ENCODE results near the gene SMAD1.
"Not testable (repeated sequence)": the region's sequence is repeated elsewhere in the genome, so short reads cannot be mapped to it uniquely, and the experiment has no call there.

The SMAD1 gene

GRCh38 chr4:145566086-145566708, 84.5 kb downstream of the SMAD1 start:
- DNase-seq: no peak

GRCh38 chr4:145566768-145567167, 85.1 kb downstream of the SMAD1 start:
- no peak for DNase-seq

DNA sequence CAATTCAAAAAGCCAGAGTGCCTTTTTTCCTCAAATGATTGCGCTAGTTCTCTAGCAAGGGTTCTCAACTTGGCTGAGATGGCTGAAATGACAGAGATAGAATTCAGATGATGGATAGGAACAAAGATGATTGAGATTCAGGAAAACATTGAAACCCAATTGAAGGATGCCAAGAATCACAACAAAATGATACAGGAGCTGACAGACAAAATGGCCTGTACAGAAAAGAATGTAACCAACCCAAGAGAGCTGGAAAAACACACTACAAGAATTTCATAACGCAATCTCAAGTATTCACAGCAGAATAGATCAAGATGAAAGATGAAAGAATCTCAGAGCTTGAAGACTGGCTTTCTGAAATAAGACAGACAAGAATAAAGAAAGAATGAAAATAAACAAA, 85.9 kb downstream of the SMAD1 start:
- DNase-seq: no peak

DNA sequence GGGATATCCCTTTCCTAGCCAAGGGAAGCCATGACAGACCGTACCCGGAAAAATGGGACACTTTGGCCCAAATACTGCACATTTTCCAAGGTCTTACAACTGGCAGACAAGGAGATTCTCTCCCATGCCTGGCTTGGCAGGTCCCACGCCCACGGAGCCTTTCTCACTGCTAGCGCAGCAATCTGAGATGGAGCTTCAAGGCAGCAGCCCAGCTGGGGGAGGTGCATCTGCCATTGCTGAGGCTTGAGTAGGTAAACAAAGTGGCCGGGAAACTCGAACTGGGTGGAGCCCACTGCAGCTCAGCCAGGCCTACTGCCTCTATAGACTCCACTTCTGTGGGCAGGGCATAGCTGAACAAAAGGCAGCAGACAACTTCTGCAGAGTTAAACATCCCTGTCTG, 92.9 kb downstream of the SMAD1 start:
- not testable (repeated sequence) for DNase-seq

GRCh38 chr4:145580906-145581305, 99.3 kb downstream of the SMAD1 start:
- no peak for DNase-seq

DNA sequence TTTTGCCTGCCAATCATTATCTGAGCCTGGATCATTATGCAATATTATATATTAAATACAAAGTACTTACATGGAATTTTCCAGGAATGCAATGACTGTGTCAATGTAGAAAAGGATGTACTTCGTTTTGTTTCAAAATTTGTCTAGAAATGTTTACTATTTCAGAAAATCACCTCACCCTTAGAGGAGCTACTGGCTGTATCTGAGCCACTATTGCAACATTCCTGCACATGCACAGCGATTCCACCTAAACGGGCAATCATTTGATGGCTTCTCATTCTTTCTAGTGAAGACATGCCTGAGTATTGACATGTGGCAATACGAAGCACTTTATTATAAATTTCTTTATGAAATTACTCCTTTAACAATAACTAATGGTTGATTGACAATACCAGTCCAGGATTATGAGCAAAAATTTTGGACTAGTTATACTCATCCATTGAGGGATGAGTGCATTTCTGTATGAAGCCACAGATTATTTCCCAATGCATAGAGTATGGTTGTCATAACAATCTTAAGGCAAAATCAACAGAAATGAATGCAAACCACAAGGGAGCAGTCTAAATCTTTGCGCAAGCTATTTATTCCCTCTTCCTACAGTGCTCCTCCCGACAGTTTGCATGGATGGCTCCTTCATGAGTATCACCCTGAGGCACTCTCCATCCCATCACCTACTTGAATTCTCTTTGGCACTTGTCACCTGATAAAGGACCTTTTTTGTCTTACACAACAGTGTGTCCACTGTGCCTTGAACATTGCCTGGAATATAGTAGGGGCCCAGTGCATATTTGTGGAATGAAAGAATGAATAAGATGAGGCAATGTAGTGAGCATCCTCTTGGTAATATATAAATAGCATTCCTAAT, 101.8 kb downstream of the SMAD1 start:
- DNase-seq: no peak

DNA sequence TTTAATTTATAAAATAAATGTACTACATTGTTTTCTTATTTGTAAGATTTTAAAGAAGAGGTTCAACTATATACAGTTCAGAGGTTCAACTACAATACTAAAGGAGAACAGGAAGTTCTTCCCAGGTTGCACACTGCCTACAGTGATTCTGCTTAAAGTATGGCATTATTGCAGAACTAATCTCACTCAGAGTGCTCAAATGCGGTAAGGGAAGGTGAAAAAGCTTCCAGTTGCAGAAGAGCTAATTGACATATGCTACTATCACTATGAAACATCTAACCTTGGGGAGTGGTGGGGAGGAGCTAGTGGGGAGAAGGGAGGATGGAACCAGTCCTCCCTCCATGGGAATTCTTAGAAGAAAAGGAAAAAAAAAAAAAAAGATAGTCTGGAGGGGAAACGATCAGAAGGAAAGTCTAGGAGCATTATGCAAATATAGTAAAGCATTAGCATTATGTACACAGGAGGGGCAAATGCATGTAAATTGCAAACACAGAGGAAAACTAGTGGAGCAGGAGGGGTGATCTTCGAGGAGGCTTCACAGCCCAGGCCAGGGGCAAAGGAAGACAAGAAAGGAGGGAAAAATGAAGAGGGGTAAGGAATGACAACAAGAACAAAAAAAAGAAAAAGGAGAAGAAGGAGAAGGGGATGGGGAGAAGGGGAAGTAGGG, 105.6 kb downstream of the SMAD1 start:
- DNase-seq: no peak

- not testable (repeated sequence) for DNase-seq
These were observed 107.7 kb downstream of the SMAD1 start for GRCh38 chr4:145589381-145589780.

DNA sequence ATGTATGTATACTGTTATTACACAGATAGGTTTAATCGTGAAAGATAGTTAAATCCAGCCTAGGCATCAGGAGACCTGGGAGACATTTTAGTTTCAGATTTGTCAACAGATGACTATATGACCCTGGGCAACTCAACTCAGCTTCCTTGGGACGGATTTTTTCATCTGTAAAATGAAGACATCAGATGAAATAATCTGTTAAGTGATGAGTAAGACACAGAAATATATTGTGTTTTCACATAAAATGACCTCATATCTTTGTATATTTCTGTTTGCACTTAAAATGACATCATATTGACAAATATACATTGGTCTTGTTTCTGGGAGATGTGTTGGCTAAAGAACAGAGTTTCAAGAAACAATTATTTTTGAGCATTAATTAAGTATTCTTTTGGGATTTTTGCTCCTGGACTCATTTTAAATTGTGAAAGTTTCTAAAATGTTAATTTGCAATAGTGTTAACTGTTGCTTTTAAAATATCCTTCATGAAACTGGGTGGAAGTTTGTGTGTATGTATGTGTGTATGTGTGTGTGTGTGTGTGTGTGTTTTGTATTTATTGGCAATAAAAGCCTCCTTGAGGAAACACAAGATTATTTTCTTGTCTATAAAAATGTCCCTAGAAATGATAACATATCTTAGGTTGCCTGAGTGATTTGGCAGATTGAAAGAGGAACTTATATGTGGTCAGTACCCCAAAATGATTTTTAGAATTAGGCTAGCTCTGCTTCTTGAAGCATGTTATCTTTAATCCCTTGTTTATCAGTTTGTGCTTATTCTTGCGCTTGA, 108.5 kb downstream of the SMAD1 start:
- no peak for DNase-seq

DNA sequence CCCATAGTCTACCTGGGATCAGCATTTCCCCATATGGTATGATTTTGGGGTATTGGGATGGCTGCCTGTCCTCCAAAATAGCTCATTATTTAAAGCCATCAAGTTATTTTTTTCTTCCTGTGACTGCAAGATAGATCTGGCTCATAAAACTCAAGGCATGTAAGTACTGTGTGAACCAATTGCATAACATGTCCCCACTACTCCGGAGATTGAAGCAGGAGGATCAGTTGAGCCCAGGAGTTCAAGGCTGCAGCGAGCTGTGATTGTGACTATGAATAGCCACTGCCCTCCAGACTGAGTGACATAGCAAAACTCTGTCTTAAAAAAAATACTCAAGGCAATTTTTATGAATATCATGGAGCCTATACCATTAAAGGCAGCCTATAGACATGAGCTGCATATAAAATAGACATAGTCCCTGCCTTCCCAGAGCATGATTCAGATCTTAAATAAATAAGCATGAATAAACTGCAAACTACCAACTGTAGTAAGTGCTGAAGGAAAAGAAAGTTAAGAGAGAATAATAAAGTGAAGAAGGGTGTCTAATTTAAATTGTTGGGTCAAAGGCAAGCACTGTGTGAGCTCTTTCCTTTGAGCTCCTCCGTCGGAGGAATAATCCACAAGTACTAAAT, 120.6 kb downstream of the SMAD1 start:
- no peak for DNase-seq

- no peak for DNase-seq
These were observed 124.3 kb downstream of the SMAD1 start for GRCh38 chr4:145605941-145606340.
